Forelimb muscle (tissue), 1 donor: ENCODE data around the gene MAJIN. TPM values are rescaled to one million over a fixed set of nuclear protein-coding genes. Genes with fewer than 3 reads are reported as not detected.

ENCODE experiments used
- DNase-seq: peaks from one replicate; pipeline ENCODE4 v3.0.0-alpha.2; 2013; ENCODE audit warnings: low read depth
- polyA plus RNA-seq: library from polyadenylated mRNA; unstranded; fragments of 120-200 nt; gene quantifications from one replicate; pipeline ENCODE4 v1.2.1, GENCODE V29; 2013; ENCODE audit not compliant: insufficient read length

The MAJIN gene
- polyA plus RNA-seq, 1 donor: not detected

GRCh38 chr11:64932324-64932723, 39.6 kb downstream of the MAJIN start:
- DNase-seq: no peak

GRCh38 chr11:64931290-64931689, 40.6 kb downstream of the MAJIN start:
- no peak for DNase-seq

GRCh38 chr11:64930340-64930739, 41.6 kb downstream of the MAJIN start:
- DNase-seq: no peak

- no peak for DNase-seq
Measured at GRCh38 chr11:64929625-64930024, 42.3 kb downstream of the MAJIN start.

- DNase-seq: no peak
Measured at GRCh38 chr11:64928957-64929356, 43.0 kb downstream of the MAJIN start.

GRCh38 chr11:64926689-64927088, 45.2 kb downstream of the MAJIN start:
- DNase-seq: no peak

GRCh38 chr11:64925536-64926436, 46.1 kb downstream of the MAJIN start:
- DNase-seq: no peak

GRCh38 chr11:64924910-64925284, 47.0 kb downstream of the MAJIN start:
- DNase-seq: no peak

- peak; percentile 89 for DNase-seq
Measured at GRCh38 chr11:64923944-64924909, 47.7 kb downstream of the MAJIN start, which contains the start of gene PPP2R5B. Gene PPP2R5B, plus strand, starts transcription at chr11:64924689. Its CDS starts 1,046 bp downstream, at chr11:64925735.

- DNase-seq: no peak
Measured at GRCh38 chr11:64923151-64923661, 48.7 kb downstream of the MAJIN start.

GRCh38 chr11:64921384-64921783, 50.5 kb downstream of the MAJIN start:
- no peak for DNase-seq

GRCh38 chr11:64920124-64920523, 51.8 kb downstream of the MAJIN start:
- no peak for DNase-seq

GRCh38 chr11:64919627-64920026, 52.3 kb downstream of the MAJIN start:
- no peak for DNase-seq

GRCh38 chr11:64918017-64918416, 53.9 kb downstream of the MAJIN start:
- DNase-seq: no peak

GRCh38 chr11:64917663-64917995, 54.3 kb downstream of the MAJIN start:
- no peak for DNase-seq

- DNase-seq: peak; percentile 99
Measured at GRCh38 chr11:64916775-64917662, 54.9 kb downstream of the MAJIN start, which contains the start of gene ATG2A. Gene ATG2A, minus strand, starts transcription at chr11:64917209. Its CDS starts 74 bp downstream, at chr11:64917135.

- DNase-seq: no peak
Measured at GRCh38 chr11:64916040-64916774, 55.7 kb downstream of the MAJIN start.

- no peak for DNase-seq
Measured at GRCh38 chr11:64915376-64915887, 56.5 kb downstream of the MAJIN start.

- DNase-seq: no peak
Measured at GRCh38 chr11:64914123-64914522, 57.8 kb downstream of the MAJIN start.

GRCh38 chr11:64913171-64913727, 58.7 kb downstream of the MAJIN start:
- DNase-seq: no peak
